GM18951 (cell line): Measurements from ENCODE around the gene LIMCH1.

ENCODE experiments used
- POLR2A ChIP-seq: IDR thresholded peaks from 4 replicates; pipeline ENCODE4 v1.6.1; 2011; ENCODE audit warnings: mild to moderate bottlenecking; ENCODE audit not compliant: insufficient read length, insufficient read depth; ENCODE audit errors: extremely low read depth
- in situ Hi-C: fragments of 300-500 bp; cut with MboI; formaldehyde crosslinking; loops from one replicate; pipeline ENCODE4 v1.12.0; 2022; ENCODE audit warnings: low sequenced_read_pairs, mixed read lengths, inconsistent platforms; ENCODE audit not compliant: unreplicated experiment

Gene LIMCH1

DNA sequence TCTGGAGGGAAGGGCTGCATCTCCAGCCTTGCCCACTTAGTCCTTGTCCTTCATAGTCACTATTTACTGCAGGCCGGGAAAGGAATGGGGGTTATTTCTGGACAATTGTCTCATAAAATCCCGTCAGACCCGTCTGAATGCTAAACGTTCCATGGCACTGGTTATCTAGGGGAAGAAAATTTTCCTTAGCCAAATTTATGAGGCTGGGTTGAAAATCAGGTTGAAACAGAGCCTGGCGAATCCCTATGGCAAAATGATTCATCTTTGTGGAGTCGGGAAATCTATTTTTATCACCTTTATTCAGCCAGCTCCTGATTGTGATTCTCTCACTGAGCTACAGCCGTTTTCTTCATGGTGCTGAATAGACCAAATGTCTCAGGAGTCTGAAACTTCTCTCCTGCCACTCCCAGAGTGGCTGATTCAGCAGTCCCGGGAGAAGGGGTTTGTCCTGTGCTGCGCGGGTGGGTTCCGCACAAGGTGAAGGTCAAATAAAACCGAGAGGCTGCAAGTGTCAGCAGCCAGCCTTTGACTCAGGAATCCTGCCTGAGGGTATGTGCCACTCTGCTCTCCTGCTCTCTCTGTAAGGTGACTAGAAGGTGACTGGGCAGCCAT is 1.0 kb downstream of the LIMCH1 start:
- no peak for TF ChIP-seq POLR2A
- in situ Hi-C loops, result no loop called here

DNA sequence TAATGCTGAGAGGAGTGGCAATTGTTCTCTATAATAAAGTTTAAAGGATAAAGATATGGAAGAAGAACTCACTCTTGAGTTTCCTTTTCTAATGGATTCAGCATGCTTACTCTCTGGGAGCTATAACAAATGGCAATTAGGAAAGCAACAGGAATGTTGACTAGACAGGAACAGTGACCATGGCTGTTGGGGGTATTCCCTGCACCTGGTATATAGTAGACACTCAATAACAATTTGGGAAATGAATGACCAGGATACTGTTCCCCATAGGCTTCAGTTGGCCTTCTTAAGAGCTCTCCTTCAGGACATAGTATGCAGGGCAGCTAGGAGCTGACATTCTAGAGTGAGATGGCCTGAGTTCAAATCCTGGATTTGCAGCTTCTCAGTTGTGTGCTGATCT is 1.8 kb downstream of the LIMCH1 start:
- in situ Hi-C loops, result no loop called here
- TF ChIP-seq POLR2A, result no peak

GRCh38 chr4:41540687-41541086 is 2.7 kb downstream of the LIMCH1 start:
- no peak for TF ChIP-seq POLR2A
- in situ Hi-C loops, result no loop called here

DNA sequence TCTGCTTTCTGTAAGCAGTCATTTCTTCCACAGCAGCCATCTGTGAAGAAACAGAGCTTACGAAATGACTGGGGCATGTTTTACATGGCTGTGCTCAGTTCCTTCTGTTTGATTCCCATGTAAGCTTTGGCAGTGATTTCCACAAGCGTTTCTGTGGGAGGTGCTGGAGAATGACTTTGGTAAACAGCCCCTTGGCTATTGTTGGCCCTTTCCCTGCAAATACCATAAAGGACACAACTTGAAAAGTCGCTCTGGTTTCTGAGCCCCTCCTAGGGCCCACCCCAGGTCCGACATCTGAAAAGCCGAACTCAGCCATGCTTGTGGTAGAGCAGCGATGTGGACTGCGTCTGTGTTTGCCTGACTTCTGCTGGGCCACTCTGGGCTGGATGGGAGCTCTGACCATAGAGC is 3.7 kb downstream of the LIMCH1 start:
- no peak for TF ChIP-seq POLR2A
- in situ Hi-C loops, result no loop called here

GRCh38 chr4:41542526-41543275 is 4.7 kb downstream of the LIMCH1 start:
- in situ Hi-C loops, result no loop called here
- no peak for TF ChIP-seq POLR2A

DNA sequence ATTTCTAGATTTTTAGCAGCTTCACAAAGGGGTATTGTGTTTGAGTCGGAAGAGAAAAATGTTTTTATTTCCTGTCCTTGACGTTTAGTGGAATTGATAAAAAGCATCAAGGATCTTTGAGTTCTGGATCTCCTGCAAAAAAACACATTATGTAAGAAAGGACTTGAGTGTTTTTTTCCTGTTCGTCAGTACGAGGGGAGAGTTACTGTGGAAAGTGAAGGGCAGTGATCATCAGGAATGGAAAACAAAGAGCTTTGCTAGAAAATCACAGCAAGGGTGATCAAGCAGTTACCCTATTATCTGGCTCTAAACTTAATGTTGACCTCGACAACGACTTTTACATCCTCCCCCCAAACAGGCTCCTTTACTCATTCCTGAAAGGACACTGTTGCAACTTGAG is 7.3 kb downstream of the LIMCH1 start:
- in situ Hi-C loops, result no loop called here
- TF ChIP-seq POLR2A, result no peak

- TF ChIP-seq POLR2A, result no peak
- in situ Hi-C loops, result no loop called here
Observed at GRCh38 chr4:41546638-41547037, 8.7 kb downstream of the LIMCH1 start.

DNA sequence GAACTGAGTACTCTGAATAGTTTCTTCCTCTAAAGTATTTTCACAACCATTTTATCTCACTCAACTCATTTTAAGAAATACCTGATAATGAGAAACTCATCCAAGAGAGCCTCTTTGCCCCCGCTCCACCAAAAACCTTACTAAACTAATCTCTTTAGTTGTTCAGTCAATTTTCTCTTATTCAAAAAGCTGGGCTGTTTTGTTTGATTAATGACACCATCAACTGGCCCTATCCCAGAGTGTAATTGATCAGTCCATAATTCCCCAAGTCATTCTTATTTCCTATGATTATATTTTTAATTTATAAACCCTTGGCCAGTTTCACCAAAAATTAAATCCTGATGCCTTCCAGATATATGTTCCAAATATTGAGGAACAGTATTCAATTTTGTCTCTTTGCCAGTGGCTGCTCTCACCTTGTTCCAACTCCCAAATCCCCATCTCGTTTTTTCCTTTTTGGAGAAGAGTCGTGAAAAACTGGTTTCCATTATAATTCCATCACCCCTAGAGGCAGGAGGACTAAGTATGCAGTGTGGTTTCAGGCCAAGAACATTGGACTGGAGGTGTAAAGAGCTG is 10.4 kb downstream of the LIMCH1 start:
- in situ Hi-C loops, result no loop called here
- TF ChIP-seq POLR2A, result no peak

- in situ Hi-C loops, result no loop called here
- TF ChIP-seq POLR2A, result no peak
Observed at GRCh38 chr4:41549478-41549877, 11.5 kb downstream of the LIMCH1 start.

DNA sequence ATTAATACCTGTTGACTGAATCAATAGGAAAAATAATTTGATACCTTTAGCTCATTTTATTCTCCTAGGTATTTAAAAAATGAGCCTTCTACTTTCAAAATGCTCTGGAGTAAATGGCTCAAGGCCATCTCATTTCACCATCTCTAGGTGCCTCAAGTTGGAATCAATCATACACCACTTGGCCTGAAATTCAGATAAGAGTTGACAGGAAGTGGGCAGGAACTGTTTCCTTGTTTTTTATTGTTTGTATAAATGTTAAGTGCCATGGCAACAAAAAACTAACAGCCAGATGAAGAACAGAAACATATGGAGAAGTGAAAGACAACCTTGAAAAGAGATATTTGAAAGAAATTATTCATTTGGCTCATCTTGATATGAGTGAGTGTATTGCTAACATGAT is 12.4 kb downstream of the LIMCH1 start:
- TF ChIP-seq POLR2A, result no peak
- in situ Hi-C loops, result no loop called here

DNA sequence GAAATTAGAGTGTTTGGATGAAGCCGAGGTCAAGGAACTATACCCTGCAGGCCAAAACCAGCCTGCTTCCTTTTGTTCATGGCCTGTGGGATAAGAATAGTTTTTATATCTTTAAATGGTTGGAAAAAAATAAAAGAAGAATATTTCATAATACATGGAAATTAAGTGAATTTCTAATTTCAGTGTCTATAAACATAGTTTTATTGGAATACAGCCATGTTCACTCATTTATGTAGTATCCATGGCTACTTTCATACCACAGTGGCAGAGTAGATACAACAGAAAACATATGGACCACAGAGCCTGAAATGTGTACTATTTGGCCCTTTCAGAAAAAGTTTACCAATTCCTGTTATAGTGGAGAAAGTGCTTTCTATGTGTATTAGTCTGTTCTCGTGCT is 13.6 kb downstream of the LIMCH1 start:
- in situ Hi-C loops, result no loop called here
- no peak for TF ChIP-seq POLR2A

- TF ChIP-seq POLR2A, result no peak
- in situ Hi-C loops, result no loop called here
Observed at GRCh38 chr4:41554905-41555304, 16.9 kb downstream of the LIMCH1 start.

DNA sequence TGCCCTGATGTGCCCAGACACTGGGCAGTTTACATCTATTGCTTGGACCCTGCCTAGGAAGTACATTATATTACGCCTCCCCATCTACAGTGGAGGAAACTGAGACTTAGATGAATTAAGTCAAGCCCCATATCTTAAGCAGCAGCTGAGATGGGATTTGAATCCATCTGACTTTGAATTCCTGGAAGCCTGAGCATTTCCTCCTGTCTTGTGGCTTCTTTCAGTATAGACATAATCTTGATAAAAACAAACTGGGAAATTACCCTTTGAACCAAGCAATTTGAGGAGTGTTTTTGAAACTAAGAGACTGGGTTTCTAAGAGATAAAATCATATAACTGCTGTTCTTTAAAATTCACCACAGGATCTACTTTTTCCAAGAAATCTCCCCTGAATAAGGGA is 18.6 kb downstream of the LIMCH1 start:
- in situ Hi-C loops, result no loop called here
- TF ChIP-seq POLR2A, result no peak

DNA sequence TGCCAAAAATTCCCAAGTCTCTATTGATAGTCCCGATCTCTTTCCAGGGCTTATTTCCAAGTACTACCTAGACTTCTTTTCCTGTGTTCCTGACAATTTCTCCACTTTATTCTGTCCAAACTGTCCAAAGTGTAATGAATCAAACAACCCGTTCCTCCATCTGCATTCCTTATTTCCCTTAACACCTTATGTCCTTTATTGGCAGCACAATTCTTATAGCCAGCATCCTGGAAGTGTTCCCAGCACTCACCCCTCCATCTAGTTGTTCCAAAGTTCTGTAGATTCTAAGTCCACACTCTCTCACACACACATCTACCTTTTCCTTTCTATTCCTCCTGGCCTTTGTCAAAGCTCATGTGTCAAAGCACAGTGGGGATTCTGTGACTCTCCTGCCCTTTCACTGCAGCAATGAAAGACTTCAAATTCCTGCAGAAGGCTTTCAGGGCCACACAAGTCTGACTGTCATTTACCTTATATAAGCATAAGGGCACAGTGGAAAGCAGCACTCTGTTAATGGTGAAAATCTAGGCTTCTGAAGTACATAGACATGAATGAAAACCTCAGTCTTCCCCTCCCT is 22.1 kb downstream of the LIMCH1 start:
- in situ Hi-C loops, result no loop called here
- no peak for TF ChIP-seq POLR2A
